ENCODE results near the gene MTFR2.

DNA sequence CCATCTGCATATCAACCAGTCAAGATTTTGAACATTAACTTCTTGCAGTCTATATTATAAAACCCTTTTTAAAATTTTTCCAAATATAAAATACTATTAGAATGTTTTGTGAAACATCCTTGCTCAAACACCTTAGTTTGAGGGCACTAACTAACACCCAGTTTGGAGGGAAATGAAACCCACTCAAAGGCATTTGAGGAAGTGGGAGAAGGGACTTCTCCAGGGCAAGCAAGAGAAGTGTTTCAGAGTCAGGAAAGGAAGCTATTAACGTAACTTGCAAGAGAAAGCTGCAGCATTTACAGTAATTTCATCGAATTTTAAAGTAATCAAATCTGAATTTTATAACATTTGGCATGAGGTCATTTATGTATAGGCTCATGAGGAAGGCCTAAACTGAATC is 21.3 kb downstream of the MTFR2 start:
- no peak for TF ChIP-seq ZNF384 (IDR thresholded peaks at IDR 0.05)
- TF ChIP-seq FOXK2 (IDR thresholded peaks at IDR 0.05): no peak
- TF ChIP-seq BHLHE40 (IDR thresholded peaks at IDR 0.05; ENCODE audit: borderline replicate concordance): no peak
- TF ChIP-seq SUZ12 (IDR thresholded peaks at IDR 0.05): no peak
- no peak for TF ChIP-seq ELF4 (IDR thresholded peaks at IDR 0.05)

All from HEK293T (cell line).